Cerebellar nuclear complex (tissue), 1 donor: Measurements from ENCODE around the gene RHOG.

Experiments used
- DNase-seq, 2 experiments: peaks; one replicate each; lab custom pipeline; 2025; lab: John Stamatoyannopoulos, UW

The RHOG gene

DNA sequence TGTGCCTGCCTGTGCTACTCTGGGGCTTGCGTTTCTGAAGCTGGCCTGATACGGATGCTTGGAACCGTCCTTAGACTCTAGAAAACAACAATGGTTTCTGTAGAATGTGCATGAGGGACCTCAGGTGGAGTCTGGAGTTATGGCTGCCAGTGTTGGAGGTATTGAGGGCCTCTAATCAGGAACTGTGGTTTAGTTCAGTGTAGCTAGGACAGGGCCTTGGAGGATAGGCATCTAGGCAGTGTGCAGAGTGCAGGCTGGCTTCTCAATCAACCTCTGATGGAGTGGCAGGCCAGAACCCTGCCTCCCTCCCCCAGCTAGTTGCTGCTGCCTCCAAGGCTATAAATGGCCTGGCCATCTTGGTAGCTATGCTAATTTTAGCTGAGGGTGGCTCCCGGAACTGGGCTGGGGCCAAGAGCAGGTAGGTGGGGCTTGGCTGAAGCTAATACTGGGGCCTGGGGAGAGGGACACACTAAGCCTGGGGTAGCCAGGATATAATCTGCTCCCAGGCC, 18.7 kb upstream of the RHOG start:
- no peak for DNase-seq

DNA sequence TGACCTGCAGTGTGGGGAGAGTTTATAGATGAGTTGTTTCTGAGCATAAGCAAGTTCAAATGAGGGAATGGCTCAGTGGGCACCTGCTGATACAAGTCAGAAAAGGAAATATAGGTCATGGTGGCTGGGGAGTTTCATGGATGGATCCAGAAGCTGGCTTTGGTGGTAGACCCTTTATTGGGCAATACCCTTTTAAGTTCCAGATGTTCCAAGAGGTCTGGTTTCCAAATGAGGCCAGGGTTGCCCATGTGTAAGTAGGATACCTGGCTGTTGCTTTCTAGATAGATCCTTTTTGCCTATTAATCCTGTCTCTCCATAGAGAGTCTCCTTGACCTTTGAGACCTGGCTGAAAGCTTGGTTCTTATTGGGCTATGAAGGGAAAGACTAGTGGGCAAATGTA, 16.9 kb upstream of the RHOG start:
- DNase-seq: no peak

DNA sequence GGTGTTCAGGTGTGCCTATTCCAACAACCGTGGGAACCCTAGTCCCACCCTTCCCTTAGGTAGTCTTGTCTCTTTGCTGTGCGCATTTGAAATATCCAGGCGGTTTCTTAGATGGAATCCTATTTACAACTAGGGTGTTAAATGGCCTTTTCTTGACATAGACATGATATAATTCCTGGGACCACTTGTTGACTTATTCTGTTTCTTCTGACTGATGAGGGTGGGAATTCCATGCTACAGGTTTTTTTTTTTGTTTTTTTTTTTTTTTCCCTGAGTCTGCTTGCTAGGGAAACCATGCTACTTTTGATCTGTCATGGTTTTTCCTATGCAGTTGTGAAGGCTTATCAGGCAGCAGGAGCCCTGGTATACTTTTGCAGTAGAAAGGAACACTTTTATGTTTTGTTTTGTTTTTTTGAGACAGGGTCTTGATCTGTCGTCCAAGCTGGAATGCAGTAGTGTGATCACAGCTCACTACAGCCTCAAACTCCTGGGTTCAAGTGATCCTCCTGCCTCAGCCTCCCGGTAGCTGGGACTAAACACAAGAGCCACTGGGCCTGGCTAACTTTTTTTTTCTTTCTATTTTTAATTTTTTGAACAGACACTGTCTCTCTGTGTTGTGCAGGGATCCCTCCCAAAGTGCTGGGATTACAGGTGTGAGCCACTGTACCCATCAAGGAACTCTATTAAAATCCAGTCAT, 16.2 kb upstream of the RHOG start:
- DNase-seq: no peak

- no peak for DNase-seq
Measured at GRCh38 chr11:3855808-3856491, 15.2 kb upstream of the RHOG start.

DNA sequence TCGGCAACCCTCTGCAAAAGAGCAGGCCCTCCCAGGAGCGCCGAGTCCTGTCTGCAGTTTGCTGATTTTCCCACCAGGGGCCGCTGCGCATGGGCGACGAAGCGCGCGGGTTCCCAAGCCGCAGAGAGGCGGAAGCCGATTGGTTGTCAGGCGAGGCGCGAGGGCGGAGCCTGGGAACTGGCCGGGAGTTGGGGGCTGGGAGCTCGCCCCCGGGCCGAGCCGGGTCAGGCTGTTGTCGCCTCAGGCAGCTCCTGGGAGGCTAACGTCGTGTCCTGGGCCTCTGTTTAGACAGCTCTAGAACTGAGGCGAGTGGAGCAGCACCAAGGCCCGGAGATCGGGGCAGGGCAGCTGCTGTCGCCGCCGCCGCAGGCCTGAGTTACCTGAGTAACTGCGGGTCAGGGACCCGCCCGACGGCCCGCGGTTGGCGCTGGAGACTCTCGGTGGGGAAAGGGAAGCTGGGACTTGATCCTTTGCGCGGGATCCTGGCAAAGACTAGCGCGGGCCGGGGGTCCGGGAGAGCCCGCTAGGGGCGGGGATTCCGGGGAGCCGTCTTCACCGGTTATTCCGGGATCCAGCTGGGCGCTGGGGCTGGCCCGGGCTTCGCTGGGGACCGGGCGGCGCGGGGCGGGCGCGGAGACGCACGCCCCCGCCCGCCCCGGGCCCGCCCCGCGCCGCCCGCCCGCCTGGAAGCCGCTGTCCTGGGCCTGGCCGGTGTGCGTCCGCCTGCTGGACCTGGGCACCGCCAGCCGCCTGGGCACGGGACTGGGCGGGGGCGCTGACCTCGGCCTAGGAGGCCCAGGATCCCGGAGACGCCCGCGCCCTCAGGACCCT, 14.4 kb upstream of the RHOG start, which contains the start of gene STIM1:
STIM1 (plus strand) TSS at position 688 of the 831 bp plus-strand sequence. CDS start 607 bp downstream, outside the sequence.
- peak in 1 of 2 experiments; percentile 82 for DNase-seq

- DNase-seq: no peak
Measured at GRCh38 chr11:3854660-3854976, 13.9 kb upstream of the RHOG start.

GRCh38 chr11:3853899-3854659, 13.3 kb upstream of the RHOG start:
- DNase-seq: no peak

- DNase-seq: no peak
Measured at GRCh38 chr11:3853545-3853842, 12.7 kb upstream of the RHOG start.

DNA sequence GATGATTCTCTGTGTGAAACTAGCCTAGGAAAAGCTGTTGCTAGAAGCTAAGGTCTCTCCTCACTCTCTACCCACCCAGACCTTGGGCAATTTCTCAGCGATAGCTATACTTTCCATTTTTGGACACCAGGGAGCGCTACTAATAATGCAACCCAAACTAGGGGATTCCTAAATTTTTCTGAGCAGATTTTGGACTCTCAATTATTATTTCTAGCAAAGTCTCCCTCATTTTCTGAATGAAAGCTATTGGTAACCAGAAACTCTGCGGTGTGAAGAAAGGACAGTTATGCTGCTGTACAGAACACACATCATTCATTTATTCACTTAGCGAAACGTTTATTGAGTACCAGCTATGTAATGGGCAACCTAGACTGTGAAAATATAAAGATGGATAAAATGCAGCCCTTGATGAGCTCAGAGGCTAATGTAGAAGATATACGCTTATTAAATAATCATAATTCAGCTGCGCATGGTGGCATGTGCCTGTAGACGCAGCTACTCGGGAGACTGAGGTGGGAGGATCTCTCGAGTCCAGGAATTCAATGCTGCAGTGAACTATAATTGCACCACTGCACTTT, 8.6 kb upstream of the RHOG start:
- DNase-seq: no peak

DNA sequence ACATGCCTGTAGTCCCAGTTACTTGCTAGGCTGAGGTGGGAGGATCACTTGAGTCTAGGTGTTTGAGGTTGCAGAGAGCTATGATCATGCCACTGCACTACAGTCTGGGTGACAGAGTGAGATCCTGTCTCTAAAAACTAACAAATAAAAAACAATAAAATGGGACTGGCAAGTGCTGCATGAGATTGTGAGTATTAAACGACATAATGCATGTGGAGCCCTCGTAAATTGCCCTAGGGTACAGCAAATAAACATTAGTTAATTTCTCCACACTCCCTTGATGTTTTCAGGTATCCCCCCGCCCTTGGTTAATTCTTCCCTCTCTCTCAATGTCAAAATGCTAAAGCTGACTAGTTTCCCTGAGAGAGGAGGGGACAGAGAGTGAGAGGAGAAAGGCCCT, 4.9 kb upstream of the RHOG start:
- DNase-seq: no peak

GRCh38 chr11:3845246-3845645, 4.5 kb upstream of the RHOG start:
- DNase-seq: no peak

DNA sequence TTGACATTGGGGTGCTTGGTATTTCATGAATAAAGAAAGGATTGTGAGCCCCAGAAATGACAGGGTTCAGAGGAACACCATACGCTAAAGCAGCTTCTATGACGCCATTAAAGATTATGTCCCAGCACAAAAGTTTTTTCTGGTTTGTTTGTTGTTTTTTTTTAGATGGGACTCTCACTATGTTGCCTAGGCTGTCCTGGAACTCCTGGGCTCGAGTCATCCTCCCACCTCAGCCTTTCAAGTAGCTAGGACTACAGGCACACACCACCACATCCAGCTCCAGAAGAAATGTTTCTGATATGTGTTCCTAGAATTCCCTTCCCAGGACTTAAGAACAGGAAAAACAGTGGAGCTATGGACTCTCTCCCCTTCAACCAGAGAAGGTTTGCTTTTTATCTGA, 2.6 kb upstream of the RHOG start:
- DNase-seq: no peak

- DNase-seq: peak in 1 of 2 experiments; percentile 18
Measured at GRCh38 chr11:3841426-3842350, 929 bp upstream of the RHOG start.

DNA sequence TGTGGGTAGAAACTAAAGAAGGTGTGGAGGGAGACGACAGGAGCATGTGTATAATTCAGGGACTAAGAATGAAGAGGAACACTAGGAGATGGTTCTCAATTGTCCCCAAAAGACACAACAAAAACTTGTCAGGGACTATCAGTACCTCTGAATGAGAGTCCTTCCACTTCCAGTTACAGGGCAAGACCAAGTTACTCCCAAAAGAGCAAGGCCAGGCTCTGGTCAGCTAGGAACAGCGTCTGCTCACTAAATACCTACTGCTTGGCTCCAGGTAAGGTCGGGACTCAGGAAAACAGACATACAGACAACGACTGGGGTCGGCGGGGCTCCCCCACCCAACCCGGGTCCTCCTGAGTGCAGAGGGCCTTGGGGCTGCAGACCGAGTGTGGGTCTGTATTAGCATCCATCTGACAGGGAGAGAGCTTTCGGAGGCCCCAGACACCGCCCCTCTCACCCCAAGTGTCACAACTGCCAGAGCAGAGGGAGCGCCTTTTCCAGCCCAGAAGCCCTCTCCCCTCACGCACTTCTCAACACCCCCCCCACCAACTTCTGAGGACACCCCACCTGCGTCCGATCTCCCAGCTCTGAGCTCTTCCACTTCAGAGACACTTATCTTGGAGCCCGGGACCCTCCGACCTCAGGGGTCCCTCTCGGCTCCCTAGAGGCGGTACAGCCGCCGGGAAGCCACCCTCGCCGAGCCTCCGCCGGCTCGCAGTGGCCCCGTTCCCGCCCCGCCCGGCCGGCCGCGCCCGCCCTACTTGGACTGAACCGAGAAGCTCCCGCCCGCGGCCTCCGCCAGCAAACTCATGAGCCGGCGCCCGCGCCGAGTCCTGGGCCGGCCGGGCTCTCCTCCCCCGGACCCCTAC, 522 bp downstream of the RHOG start:
- DNase-seq: no peak

- no peak for DNase-seq
Measured at GRCh38 chr11:3838504-3838903, 2.3 kb downstream of the RHOG start.

DNA sequence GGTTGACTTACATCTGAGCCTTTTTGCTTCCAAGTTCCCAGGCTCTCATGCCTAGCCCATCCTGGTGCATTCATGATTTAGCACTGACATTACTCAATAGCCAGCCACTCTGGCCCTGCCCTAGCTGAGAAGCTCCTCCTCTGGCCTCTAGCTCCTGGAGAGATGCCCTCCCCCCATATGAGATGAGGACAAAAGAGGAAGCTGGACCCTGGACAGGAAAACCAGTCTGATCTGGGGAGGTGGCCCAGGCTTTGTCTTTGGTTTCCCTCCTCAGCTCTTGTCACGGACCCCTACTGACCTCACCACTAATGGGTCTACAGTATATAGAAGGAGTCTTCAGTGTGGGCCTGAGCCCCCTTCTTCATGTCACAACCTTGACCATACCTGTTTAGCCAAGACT, 3.0 kb downstream of the RHOG start:
- DNase-seq: no peak

DNA sequence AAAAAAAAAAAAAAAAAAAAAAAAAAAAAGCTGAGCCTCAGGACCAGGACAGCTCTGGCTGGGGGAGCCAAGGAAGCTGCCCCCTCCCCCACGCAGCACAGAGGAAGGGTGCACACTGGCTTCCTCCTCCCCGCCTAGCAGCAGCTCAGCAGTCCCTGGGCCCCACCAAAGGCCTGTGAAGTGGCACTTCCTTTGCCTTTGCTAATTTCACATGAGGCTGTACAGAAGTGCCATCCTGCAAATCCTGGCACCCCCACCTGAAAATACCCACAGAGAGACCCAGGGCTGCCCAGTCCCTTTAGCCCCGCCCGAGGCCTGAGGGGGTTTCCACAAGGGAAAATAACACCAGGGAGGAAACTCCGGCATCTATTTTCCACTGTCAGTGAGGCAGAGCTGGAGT, 3.9 kb downstream of the RHOG start:
- DNase-seq: no peak

DNA sequence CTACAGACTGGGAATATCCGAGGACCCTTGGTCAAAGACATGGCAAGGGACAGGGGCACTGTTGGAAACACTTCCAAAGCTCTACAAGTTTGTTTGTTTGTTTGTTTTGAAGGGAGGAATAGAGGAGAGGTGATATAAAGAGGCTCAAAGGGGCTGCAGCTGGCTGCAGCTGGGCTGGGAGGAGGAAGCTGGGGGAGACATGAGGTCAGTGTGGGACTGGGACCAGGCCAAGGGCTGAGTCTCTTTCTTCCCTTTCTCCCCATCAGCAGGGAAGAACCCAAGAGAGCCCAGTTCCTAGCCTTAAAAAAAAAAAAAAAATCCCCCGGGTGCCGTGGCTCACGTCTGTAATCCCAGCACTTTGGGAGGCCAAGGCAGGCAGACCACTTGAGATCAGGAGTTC, 5.0 kb downstream of the RHOG start:
- DNase-seq: no peak

GRCh38 chr11:3834664-3835461, 5.9 kb downstream of the RHOG start:
- DNase-seq: no peak
